ENCODE measurements around the gene POGZ.

The POGZ gene

GRCh38 chr1:151368393-151369301, 90.6 kb downstream of the POGZ start:
- Histone ChIP-seq H3K4me1 (ENCODE audit: control insufficient read depth in 1 of 2, insufficient read depth in 2 of 2, low read length in 2 of 2) (peaks cover 32 to 49% of the 10 kb centered on the region in 2 donors), H3K4me3 (ENCODE audit: low read depth in 1 of 2, low read length in 2 of 2) (no peak overlapping the region), H3K27me3 (ENCODE audit: control insufficient read depth in 1 of 2, insufficient read depth in 2 of 2, low read length in 2 of 2) (no peaks in the 10 kb centered on the region), H3K9me3 (ENCODE audit: control insufficient read depth in 1 of 2, low read length in 2 of 2) (no peaks in the 10 kb centered on the region), H3K27ac (ENCODE audit: low read depth, low read length) (no peak overlapping the region), H3K9ac (ENCODE audit: low read depth in 1 of 2, low read length in 2 of 2) (no peak overlapping the region), H3K36me3 (ENCODE audit: control insufficient read depth in 1 of 2, insufficient read depth in 2 of 2, low read length in 2 of 2) (peaks cover 34 to 53% of the 10 kb centered on the region in 2 donors)

GRCh38 chr1:151367658-151368392, 91.5 kb downstream of the POGZ start:
- H3K27ac ChIP-seq (ENCODE audit: low read depth, low read length) = no peak overlapping the region
- H3K4me3 ChIP-seq (ENCODE audit: low read depth in 1 of 2, low read length in 2 of 2) = no peak overlapping the region
- H3K36me3 ChIP-seq (ENCODE audit: control insufficient read depth in 1 of 2, insufficient read depth in 2 of 2, low read length in 2 of 2) = peaks cover 34 to 53% of the 10 kb centered on the region in 2 donors
- no peak overlapping the region for H3K9ac ChIP-seq (ENCODE audit: low read depth in 1 of 2, low read length in 2 of 2)
- H3K27me3 ChIP-seq (ENCODE audit: control insufficient read depth in 1 of 2, insufficient read depth in 2 of 2, low read length in 2 of 2) = no peaks in the 10 kb centered on the region
- H3K9me3 ChIP-seq (ENCODE audit: control insufficient read depth in 1 of 2, low read length in 2 of 2) = peaks cover 0 to 1% of the 10 kb centered on the region in 2 donors
- peaks cover 25 to 41% of the 10 kb centered on the region in 2 donors for H3K4me1 ChIP-seq (ENCODE audit: control insufficient read depth in 1 of 2, insufficient read depth in 2 of 2, low read length in 2 of 2)

GRCh38 chr1:151364996-151365395, 94.3 kb downstream of the POGZ start:
- Histone ChIP-seq H3K36me3 (ENCODE audit: control insufficient read depth in 1 of 2, insufficient read depth in 2 of 2, low read length in 2 of 2) (peaks cover 34 to 58% of the 10 kb centered on the region in 2 donors), H3K9ac (ENCODE audit: low read depth in 1 of 2, low read length in 2 of 2) (no peak overlapping the region), H3K4me1 (ENCODE audit: control insufficient read depth in 1 of 2, insufficient read depth in 2 of 2, low read length in 2 of 2) (peaks cover 17 to 20% of the 10 kb centered on the region in 2 donors), H3K27ac (ENCODE audit: low read depth, low read length) (no peak overlapping the region), H3K27me3 (ENCODE audit: control insufficient read depth in 1 of 2, insufficient read depth in 2 of 2, low read length in 2 of 2) (no peaks in the 10 kb centered on the region), H3K4me3 (ENCODE audit: low read depth in 1 of 2, low read length in 2 of 2) (no peak overlapping the region), H3K9me3 (ENCODE audit: control insufficient read depth in 1 of 2, low read length in 2 of 2) (peaks cover 8 to 10% of the 10 kb centered on the region in 2 donors)

GRCh38 chr1:151362308-151363155, 96.8 kb downstream of the POGZ start:
- no peaks in the 10 kb centered on the region for H3K4me1 ChIP-seq (ENCODE audit: control insufficient read depth in 1 of 2, insufficient read depth in 2 of 2, low read length in 2 of 2)
- no peak overlapping the region for H3K9ac ChIP-seq (ENCODE audit: low read depth in 1 of 2, low read length in 2 of 2)
- H3K27me3 ChIP-seq (ENCODE audit: control insufficient read depth in 1 of 2, insufficient read depth in 2 of 2, low read length in 2 of 2) = no peaks in the 10 kb centered on the region
- no peak overlapping the region for H3K4me3 ChIP-seq (ENCODE audit: low read depth in 1 of 2, low read length in 2 of 2)
- H3K36me3 ChIP-seq (ENCODE audit: control insufficient read depth in 1 of 2, insufficient read depth in 2 of 2, low read length in 2 of 2) = peaks cover 27 to 41% of the 10 kb centered on the region in 2 donors
- H3K27ac ChIP-seq (ENCODE audit: low read depth, low read length) = no peak overlapping the region
- H3K9me3 ChIP-seq (ENCODE audit: control insufficient read depth in 1 of 2, low read length in 2 of 2) = peaks cover 8 to 10% of the 10 kb centered on the region in 2 donors

GRCh38 chr1:151361883-151362282, 97.4 kb downstream of the POGZ start:
- H3K36me3 ChIP-seq (ENCODE audit: control insufficient read depth in 1 of 2, insufficient read depth in 2 of 2, low read length in 2 of 2) = peaks cover 24 to 37% of the 10 kb centered on the region in 2 donors
- H3K27me3 ChIP-seq (ENCODE audit: control insufficient read depth in 1 of 2, insufficient read depth in 2 of 2, low read length in 2 of 2) = no peaks in the 10 kb centered on the region
- no peak overlapping the region for H3K9ac ChIP-seq (ENCODE audit: low read depth in 1 of 2, low read length in 2 of 2)
- peaks cover 8 to 10% of the 10 kb centered on the region in 2 donors for H3K9me3 ChIP-seq (ENCODE audit: control insufficient read depth in 1 of 2, low read length in 2 of 2)
- no peaks in the 10 kb centered on the region for H3K4me1 ChIP-seq (ENCODE audit: control insufficient read depth in 1 of 2, insufficient read depth in 2 of 2, low read length in 2 of 2)
- no peak overlapping the region for H3K4me3 ChIP-seq (ENCODE audit: low read depth in 1 of 2, low read length in 2 of 2)
- no peak overlapping the region for H3K27ac ChIP-seq (ENCODE audit: low read depth, low read length)

GRCh38 chr1:151356696-151357095, 102.6 kb downstream of the POGZ start:
- Histone ChIP-seq H3K27ac (ENCODE audit: low read depth, low read length) (no peak overlapping the region), H3K9ac (ENCODE audit: low read depth in 1 of 2, low read length in 2 of 2) (no peak overlapping the region), H3K36me3 (ENCODE audit: control insufficient read depth in 1 of 2, insufficient read depth in 2 of 2, low read length in 2 of 2) (no peaks in the 10 kb centered on the region), H3K27me3 (ENCODE audit: control insufficient read depth in 1 of 2, insufficient read depth in 2 of 2, low read length in 2 of 2) (no peaks in the 10 kb centered on the region), H3K4me3 (ENCODE audit: low read depth in 1 of 2, low read length in 2 of 2) (no peak overlapping the region), H3K4me1 (ENCODE audit: control insufficient read depth in 1 of 2, insufficient read depth in 2 of 2, low read length in 2 of 2) (no peaks in the 10 kb centered on the region), H3K9me3 (ENCODE audit: control insufficient read depth in 1 of 2, low read length in 2 of 2) (no peaks in the 10 kb centered on the region)

Measured in duodenal mucosa (tissue), 2 donors.